ENCODE measurements around the gene KLRC3.
"Not testable (repeated sequence)": the region's sequence is repeated elsewhere in the genome, so short reads cannot be mapped to it uniquely, and the experiment has no call there.

DNA sequence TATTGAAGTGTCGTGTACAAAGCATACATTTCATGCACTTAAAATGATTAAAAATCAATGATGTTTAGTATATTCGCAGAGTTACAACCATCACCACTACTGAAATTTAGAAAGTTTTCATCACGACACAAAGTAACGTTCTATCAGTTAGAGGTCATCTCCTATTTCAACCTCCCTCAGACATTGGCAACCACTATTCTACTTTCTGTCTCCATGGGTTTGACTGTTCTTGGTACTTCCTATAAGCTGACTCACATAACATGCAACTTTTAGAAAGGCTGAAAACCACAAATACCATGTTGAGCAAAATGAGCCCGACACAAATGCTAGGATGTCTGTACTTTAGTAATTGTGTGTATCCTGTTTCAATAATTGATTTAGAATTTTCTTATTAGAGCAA, 25.7 kb upstream of the KLRC3 start:
- not testable (repeated sequence) for TF ChIP-seq TARDBP (IDR thresholded peaks at IDR 0.05); NFRKB (IDR thresholded peaks at IDR 0.05); ELF4 (IDR thresholded peaks at IDR 0.05); ARNT (IDR thresholded peaks at IDR 0.05); ZNF384 (IDR thresholded peaks at IDR 0.05); FOXM1 (IDR thresholded peaks at IDR 0.05; ENCODE audit: borderline replicate concordance); LEF1 (IDR thresholded peaks at IDR 0.05; ENCODE audit: borderline replicate concordance); SP1 (IDR thresholded peaks at IDR 0.05); HDGF (IDR thresholded peaks at IDR 0.05; ENCODE audit: borderline replicate concordance); FOXA1 (IDR thresholded peaks at IDR 0.05); SUZ12 (IDR thresholded peaks at IDR 0.05); CTBP1 (IDR thresholded peaks at IDR 0.05; ENCODE audit: borderline replicate concordance); L3MBTL2 (conservative IDR thresholded peaks at IDR 0.05)
- TF ChIP-seq, protein P1, sequence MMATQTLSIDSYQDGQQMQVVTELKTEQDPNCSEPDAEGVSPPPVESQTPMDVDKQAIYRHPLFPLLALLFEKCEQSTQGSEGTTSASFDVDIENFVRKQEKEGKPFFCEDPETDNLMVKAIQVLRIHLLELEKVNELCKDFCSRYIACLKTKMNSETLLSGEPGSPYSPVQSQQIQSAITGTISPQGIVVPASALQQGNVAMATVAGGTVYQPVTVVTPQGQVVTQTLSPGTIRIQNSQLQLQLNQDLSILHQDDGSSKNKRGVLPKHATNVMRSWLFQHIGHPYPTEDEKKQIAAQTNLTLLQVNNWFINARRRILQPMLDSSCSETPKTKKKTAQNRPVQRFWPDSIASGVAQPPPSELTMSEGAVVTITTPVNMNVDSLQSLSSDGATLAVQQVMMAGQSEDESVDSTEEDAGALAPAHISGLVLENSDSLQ (IDR thresholded peaks at IDR 0.05) = not testable (repeated sequence)

Measured in HEK293T (cell line).